HEK293 (cell line): ENCODE data around the gene CKLF.

Source experiments
- CTCF ChIA-PET: fragments of 350-600 bp; formaldehyde crosslinking; extraction: SDS; loops from one replicate; lab custom pipeline; 2021; ENCODE audit warnings: antibody characterized with exemption; lab: Yijun Ruan, JAX
- POLR2A ChIA-PET: fragments of 300-600 bp; formaldehyde crosslinking; extraction: SDS; loops from one replicate; lab custom pipeline; 2020; ENCODE audit warnings: antibody characterized with exemption, inconsistent platforms; lab: Yijun Ruan, JAX
- H3K27ac ChIP-seq: fragments of 200-500 bp; sonication (Bioruptor generic); 2 replicates; pipeline ENCODE4 v1.5.1; 2014; ENCODE audit warnings: low read depth, low read length, control low read depth, inconsistent platforms; ENCODE audit errors: extremely low read depth
- H3K36me3 ChIP-seq, 2 experiments: fragments of 200-500 bp in 1 of 2; sonication (Bioruptor generic) in 1 of 2; 1 replicate in 1 of 2; 2 replicates in 1 of 2; pipeline ENCODE4 v1.5.1; 2014 to 2017; ENCODE audit warnings: inconsistent platforms in 2 of 2, low read length in 2 of 2; ENCODE audit not compliant: control insufficient read depth in 2 of 2, insufficient read depth in 1 of 2
- H3K4me1 ChIP-seq: fragments of 200-500 bp; sonication (Bioruptor generic); 2 replicates; pipeline ENCODE4 v1.5.1; 2014; ENCODE audit warnings: mild to moderate bottlenecking, low read length, inconsistent platforms; ENCODE audit not compliant: control insufficient read depth, insufficient read depth
- H3K4me3 ChIP-seq: 2 replicates; pipeline ENCODE4 v1.5.1; 2011; ENCODE audit warnings: low read depth, mild to moderate bottlenecking, control low read depth, low read length, moderate library complexity
- H3K9me3 ChIP-seq: fragments of 200-500 bp; sonication (Bioruptor generic); 2 replicates; pipeline ENCODE4 v1.5.1; 2014; ENCODE audit warnings: low read depth, low read length, inconsistent platforms; ENCODE audit not compliant: control insufficient read depth, insufficient read depth
- KLF1 ChIP-seq: fragments of 450-650 bp; formaldehyde crosslinking; IDR thresholded peaks from 2 replicates; pipeline ENCODE4 v1.5.1; 2016; ENCODE audit warnings: missing biosample characterization, missing genetic modification characterization
- PRDM10 ChIP-seq: fragments of 450-650 bp; formaldehyde crosslinking; IDR thresholded peaks from 2 replicates; pipeline ENCODE4 v1.5.1; 2016; ENCODE audit warnings: missing biosample characterization, missing genetic modification characterization
- ZBTB21 ChIP-seq: fragments of 450-650 bp; formaldehyde crosslinking; IDR thresholded peaks from 2 replicates; pipeline ENCODE4 v1.5.1; 2017; ENCODE audit warnings: missing biosample characterization, missing genetic modification characterization
- ZBTB8A ChIP-seq: fragments of 450-650 bp; formaldehyde crosslinking; IDR thresholded peaks from 2 replicates; pipeline ENCODE4 v1.5.1; 2016; ENCODE audit warnings: missing biosample characterization, missing genetic modification characterization
- ZNF121 ChIP-seq: fragments of 450-650 bp; formaldehyde crosslinking; IDR thresholded peaks from 2 replicates; pipeline ENCODE4 v1.5.1; 2016; ENCODE audit warnings: missing biosample characterization, missing genetic modification characterization
- ZNF174 ChIP-seq: fragments of 450-650 bp; formaldehyde crosslinking; IDR thresholded peaks from 2 replicates; pipeline ENCODE4 v1.5.0; 2017; ENCODE audit warnings: missing biosample characterization, mild to moderate bottlenecking, missing genetic modification characterization
- ZNF26 ChIP-seq: fragments of 450-650 bp; formaldehyde crosslinking; IDR thresholded peaks from 2 replicates; pipeline ENCODE4 v1.5.1; 2016; ENCODE audit warnings: missing biosample characterization, missing genetic modification characterization
- ZNF394 ChIP-seq: fragments of 450-650 bp; formaldehyde crosslinking; IDR thresholded peaks from 2 replicates; pipeline ENCODE4 v1.5.1; 2016; ENCODE audit warnings: missing biosample characterization, missing genetic modification characterization, mild to moderate bottlenecking, moderate library complexity, borderline replicate concordance
- ZNF530 ChIP-seq: fragments of 450-650 bp; formaldehyde crosslinking; IDR thresholded peaks from 2 replicates; pipeline ENCODE4 v1.5.1; 2016; ENCODE audit warnings: low read depth, missing biosample characterization, missing genetic modification characterization
- ZNF629 ChIP-seq: fragments of 450-650 bp; formaldehyde crosslinking; IDR thresholded peaks from 2 replicates; pipeline ENCODE4 v1.5.1; 2017; ENCODE audit warnings: missing biosample characterization, missing genetic modification characterization
- ZNF664 ChIP-seq: fragments of 450-650 bp; formaldehyde crosslinking; IDR thresholded peaks from 2 replicates; pipeline ENCODE4 v1.5.1; 2016; ENCODE audit warnings: missing biosample characterization, missing genetic modification characterization
- TF ChIP-seq, protein P1 (sequence below): fragments of 450-650 bp; formaldehyde crosslinking; IDR thresholded peaks from 2 replicates; pipeline ENCODE4 v1.5.1; 2016; ENCODE audit warnings: missing biosample characterization, missing genetic modification characterization, low read depth
- TF ChIP-seq, protein P2 (sequence below): fragments of 450-650 bp; formaldehyde crosslinking; IDR thresholded peaks from 2 replicates; pipeline ENCODE4 v1.5.1; 2017; ENCODE audit warnings: missing biosample characterization, missing genetic modification characterization
- TF ChIP-seq, protein P3 (sequence below): fragments of 450-650 bp; formaldehyde crosslinking; IDR thresholded peaks from 2 replicates; pipeline ENCODE4 v1.5.1; 2017; ENCODE audit warnings: missing biosample characterization, missing genetic modification characterization

CKLF gene

GRCh38 chr16:66596986-66597848 lies 44.8 kb downstream of the CKLF start (continued):
- TF ChIP-seq, protein P1, sequence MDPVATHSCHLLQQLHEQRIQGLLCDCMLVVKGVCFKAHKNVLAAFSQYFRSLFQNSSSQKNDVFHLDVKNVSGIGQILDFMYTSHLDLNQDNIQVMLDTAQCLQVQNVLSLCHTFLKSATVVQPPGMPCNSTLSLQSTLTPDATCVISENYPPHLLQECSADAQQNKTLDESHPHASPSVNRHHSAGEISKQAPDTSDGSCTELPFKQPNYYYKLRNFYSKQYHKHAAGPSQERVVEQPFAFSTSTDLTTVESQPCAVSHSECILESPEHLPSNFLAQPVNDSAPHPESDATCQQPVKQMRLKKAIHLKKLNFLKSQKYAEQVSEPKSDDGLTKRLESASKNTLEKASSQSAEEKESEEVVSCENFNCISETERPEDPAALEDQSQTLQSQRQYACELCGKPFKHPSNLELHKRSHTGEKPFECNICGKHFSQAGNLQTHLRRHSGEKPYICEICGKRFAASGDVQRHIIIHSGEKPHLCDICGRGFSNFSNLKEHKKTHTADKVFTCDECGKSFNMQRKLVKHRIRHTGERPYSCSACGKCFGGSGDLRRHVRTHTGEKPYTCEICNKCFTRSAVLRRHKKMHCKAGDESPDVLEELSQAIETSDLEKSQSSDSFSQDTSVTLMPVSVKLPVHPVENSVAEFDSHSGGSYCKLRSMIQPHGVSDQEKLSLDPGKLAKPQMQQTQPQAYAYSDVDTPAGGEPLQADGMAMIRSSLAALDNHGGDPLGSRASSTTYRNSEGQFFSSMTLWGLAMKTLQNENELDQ (tag by site-specific recombination) = no peak
- TF ChIP-seq ZNF26 (tag by site-specific recombination) = no peak
- TF ChIP-seq, protein P2, sequence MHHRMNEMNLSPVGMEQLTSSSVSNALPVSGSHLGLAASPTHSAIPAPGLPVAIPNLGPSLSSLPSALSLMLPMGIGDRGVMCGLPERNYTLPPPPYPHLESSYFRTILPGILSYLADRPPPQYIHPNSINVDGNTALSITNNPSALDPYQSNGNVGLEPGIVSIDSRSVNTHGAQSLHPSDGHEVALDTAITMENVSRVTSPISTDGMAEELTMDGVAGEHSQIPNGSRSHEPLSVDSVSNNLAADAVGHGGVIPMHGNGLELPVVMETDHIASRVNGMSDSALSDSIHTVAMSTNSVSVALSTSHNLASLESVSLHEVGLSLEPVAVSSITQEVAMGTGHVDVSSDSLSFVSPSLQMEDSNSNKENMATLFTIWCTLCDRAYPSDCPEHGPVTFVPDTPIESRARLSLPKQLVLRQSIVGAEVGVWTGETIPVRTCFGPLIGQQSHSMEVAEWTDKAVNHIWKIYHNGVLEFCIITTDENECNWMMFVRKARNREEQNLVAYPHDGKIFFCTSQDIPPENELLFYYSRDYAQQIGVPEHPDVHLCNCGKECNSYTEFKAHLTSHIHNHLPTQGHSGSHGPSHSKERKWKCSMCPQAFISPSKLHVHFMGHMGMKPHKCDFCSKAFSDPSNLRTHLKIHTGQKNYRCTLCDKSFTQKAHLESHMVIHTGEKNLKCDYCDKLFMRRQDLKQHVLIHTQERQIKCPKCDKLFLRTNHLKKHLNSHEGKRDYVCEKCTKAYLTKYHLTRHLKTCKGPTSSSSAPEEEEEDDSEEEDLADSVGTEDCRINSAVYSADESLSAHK = no peak
- TF ChIP-seq ZNF664 (tag by site-specific recombination) = no peak
- TF ChIP-seq KLF1 (tag by site-specific recombination) = no peak

- CTCF ChIA-PET = interaction anchor here (0.5 to 1.0 kb wide), 2 partner anchors 10 to 138 kb away, joined by 3 to 5 read pairs; no protein-coding TSS in a partner anchor
- POLR2A ChIA-PET = no interaction called here
- TF ChIP-seq ZNF629 (tag by site-specific recombination) = peak; percentile 58; the same call in 1 of the 2 replicates
- TF ChIP-seq ZNF530 = no peak
- TF ChIP-seq ZNF394 (tag by site-specific recombination) = peak; percentile 37; the same call in 1 of the 2 replicates
- no peak for TF ChIP-seq ZNF174
- TF ChIP-seq ZBTB21 = peak; percentile 53
- peak; percentile 28; the same call in 1 of the 2 replicates for TF ChIP-seq ZNF664 (tag by site-specific recombination)
- no peak for TF ChIP-seq ZNF121
- TF ChIP-seq, all 188 proteins: peak for 4
Measured at GRCh38 chr16:66598111-66598510, 45.7 kb downstream of the CKLF start.

DNA sequence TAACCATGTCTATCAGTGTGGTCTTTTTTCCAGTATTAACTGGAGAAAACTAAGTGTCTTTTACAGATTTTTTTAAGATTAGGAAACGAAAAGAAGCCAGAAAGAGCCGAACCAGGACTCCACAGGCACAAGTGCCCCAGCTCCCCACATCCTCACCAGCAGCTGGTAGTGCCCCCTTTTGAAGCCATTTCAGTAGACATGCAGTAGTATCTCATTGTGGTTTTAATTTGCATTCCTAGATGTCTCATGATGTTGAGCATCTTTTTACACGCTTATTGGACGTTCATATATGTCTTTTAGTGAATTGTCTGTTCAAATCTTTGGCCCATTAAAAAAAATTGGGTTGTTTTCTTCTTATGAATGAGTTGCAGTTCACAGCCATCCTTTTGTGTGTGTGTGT lies 47.4 kb downstream of the CKLF start:
- H3K4me1 ChIP-seq = no peaks in the 10 kb centered on the region
- ChIA-PET CTCF (interaction anchor here (1.0 kb wide), 1 partner anchor 9 kb away, joined by 4 read pairs; no protein-coding TSS in a partner anchor), POLR2A (no interaction called here)
- H3K36me3 ChIP-seq = no peaks in the 10 kb centered on the region
- H3K27ac ChIP-seq = no peak overlapping the region
- no peaks in the 10 kb centered on the region for H3K9me3 ChIP-seq
- TF ChIP-seq ZBTB8A (tag by site-specific recombination) (no peak), PRDM10 (tag by site-specific recombination) (peak; percentile 68; the same call in 1 of the 2 replicates), ZNF664 (tag by site-specific recombination) (peak; percentile 86)
- TF ChIP-seq, protein P3, sequence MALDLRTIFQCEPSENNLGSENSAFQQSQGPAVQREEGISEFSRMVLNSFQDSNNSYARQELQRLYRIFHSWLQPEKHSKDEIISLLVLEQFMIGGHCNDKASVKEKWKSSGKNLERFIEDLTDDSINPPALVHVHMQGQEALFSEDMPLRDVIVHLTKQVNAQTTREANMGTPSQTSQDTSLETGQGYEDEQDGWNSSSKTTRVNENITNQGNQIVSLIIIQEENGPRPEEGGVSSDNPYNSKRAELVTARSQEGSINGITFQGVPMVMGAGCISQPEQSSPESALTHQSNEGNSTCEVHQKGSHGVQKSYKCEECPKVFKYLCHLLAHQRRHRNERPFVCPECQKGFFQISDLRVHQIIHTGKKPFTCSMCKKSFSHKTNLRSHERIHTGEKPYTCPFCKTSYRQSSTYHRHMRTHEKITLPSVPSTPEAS (tag by site-specific recombination) = peak; percentile 43; the same call in 1 of the 2 replicates
- no peak overlapping the region for H3K4me3 ChIP-seq

More at GRCh38 chr16:66598111-66598510, 45.7 kb downstream of the CKLF start:
- Histone ChIP-seq H3K9me3 (no peaks in the 10 kb centered on the region), H3K4me1 (no peaks in the 10 kb centered on the region), H3K36me3 (no peaks in the 10 kb centered on the region), H3K4me3 (no peak overlapping the region), H3K27ac (no peak overlapping the region)
